ENCODE data around the gene LCN2.
"Not testable (repeated sequence)": the region's sequence is repeated elsewhere in the genome, so short reads cannot be mapped to it uniquely, and the experiment has no call there.

LCN2 gene

GRCh38 chr9:128169925-128170324 is 20.7 kb downstream of the LCN2 start:
- no peak for DNase-seq

GRCh38 chr9:128174062-128174461 is 24.8 kb downstream of the LCN2 start:
- DNase-seq = no peak

GRCh38 chr9:128175102-128175563 is 25.9 kb downstream of the LCN2 start:
- DNase-seq = no peak

- no peak for DNase-seq
Observed at GRCh38 chr9:128175726-128176125, 26.5 kb downstream of the LCN2 start.

- DNase-seq = no peak
Observed at GRCh38 chr9:128178806-128179431, 29.7 kb downstream of the LCN2 start.

- no peak for DNase-seq
Observed at GRCh38 chr9:128180001-128180400, 30.7 kb downstream of the LCN2 start.

- DNase-seq = no peak
Observed at GRCh38 chr9:128180447-128180846, 31.2 kb downstream of the LCN2 start.

- not testable (repeated sequence) for DNase-seq
Observed at GRCh38 chr9:128181480-128181879, 32.2 kb downstream of the LCN2 start.

- DNase-seq = no peak
Observed at GRCh38 chr9:128182893-128183588, 33.8 kb downstream of the LCN2 start.

GRCh38 chr9:128185979-128186965 is 37.0 kb downstream of the LCN2 start:
- DNase-seq = no peak

GRCh38 chr9:128187361-128187760 is 38.1 kb downstream of the LCN2 start:
- DNase-seq = no peak

GRCh38 chr9:128188209-128188608 is 39.0 kb downstream of the LCN2 start:
- DNase-seq = no peak

GRCh38 chr9:128190013-128190412 is 40.8 kb downstream of the LCN2 start:
- no peak for DNase-seq

- no peak for DNase-seq
Observed at GRCh38 chr9:128190516-128191405, 41.5 kb downstream of the LCN2 start.

- DNase-seq = no peak
Observed at GRCh38 chr9:128191406-128192046, 42.3 kb downstream of the LCN2 start, which contains the start of gene CIZ1. CIZ1 (minus strand) TSS chr9:128191572; CDS start chr9:128190857, 715 bp downstream.

GRCh38 chr9:128192601-128193371 is 43.5 kb downstream of the LCN2 start:
- peak; percentile 78 for DNase-seq

GRCh38 chr9:128193469-128194096 is 44.3 kb downstream of the LCN2 start:
- no peak for DNase-seq

- no peak for DNase-seq
Observed at GRCh38 chr9:128201441-128202369, 52.5 kb downstream of the LCN2 start.

GRCh38 chr9:128202648-128203023 is 53.4 kb downstream of the LCN2 start:
- no peak for DNase-seq
